HepG2 (cell line): Measurements from ENCODE around the gene ARMC5. TPM values are rescaled to one million over a fixed set of nuclear protein-coding genes. Genes with fewer than 3 reads are reported as not detected.

Source experiments
- BCLAF1 ChIP-seq: fragments of 450-650 bp; IDR thresholded peaks from 2 replicates; pipeline ENCODE4 v1.6.1; 2017; ENCODE audit warnings: mild to moderate bottlenecking
- GATAD2A ChIP-seq: IDR thresholded peaks from 2 replicates; pipeline ENCODE4 v1.6.1; 2016
- PITX1 ChIP-seq: sonication (generic); formaldehyde crosslinking; IDR thresholded peaks from 2 replicates; pipeline ENCODE4 v1.5.1; 2020; ENCODE audit warnings: mild to moderate bottlenecking, missing genetic modification reagents
- SIN3B ChIP-seq: fragments of 150-350 bp; IDR thresholded peaks from 2 replicates; pipeline ENCODE4 v1.6.1; 2014; ENCODE audit warnings: low read length
- ZBTB10 ChIP-seq: sonication (generic); formaldehyde crosslinking; IDR thresholded peaks from 2 replicates; pipeline ENCODE4 v1.4.0; 2020; ENCODE audit warnings: missing genetic modification reagents, borderline replicate concordance
- ZFP36L2 ChIP-seq: sonication (generic); formaldehyde crosslinking; IDR thresholded peaks from 2 replicates; pipeline ENCODE4 v1.4.0; 2020; ENCODE audit warnings: missing genetic modification reagents
- ZNF256 ChIP-seq: sonication (generic); formaldehyde crosslinking; conservative IDR thresholded peaks from 2 replicates; pipeline ENCODE4 v1.4.0; 2020; ENCODE audit warnings: missing genetic modification reagents
- ZNF432 ChIP-seq: sonication (generic); formaldehyde crosslinking; IDR thresholded peaks from 2 replicates; pipeline ENCODE4 v1.5.0; 2020; ENCODE audit warnings: missing genetic modification reagents, mild to moderate bottlenecking, borderline replicate concordance
- ZNF451 ChIP-seq: sonication (generic); formaldehyde crosslinking; IDR thresholded peaks from 2 replicates; pipeline ENCODE4 v1.5.0; 2020; ENCODE audit warnings: mild to moderate bottlenecking, missing genetic modification reagents
- ZNF569 ChIP-seq: sonication (generic); formaldehyde crosslinking; IDR thresholded peaks from 2 replicates; pipeline ENCODE4 v1.5.0; 2020; ENCODE audit warnings: mild to moderate bottlenecking, missing genetic modification reagents, moderate library complexity, borderline replicate concordance
- ZNF720 ChIP-seq: sonication (generic); formaldehyde crosslinking; IDR thresholded peaks from 2 replicates; pipeline ENCODE4 v1.4.0; 2020; ENCODE audit warnings: missing genetic modification reagents
- ZNF788 ChIP-seq: sonication (generic); formaldehyde crosslinking; IDR thresholded peaks from 2 replicates; pipeline ENCODE4 v1.5.0; 2020; ENCODE audit warnings: mild to moderate bottlenecking, missing genetic modification reagents, borderline replicate concordance
- ZSCAN9 ChIP-seq: IDR thresholded peaks from 2 replicates; pipeline ENCODE4 v1.6.1; 2016; ENCODE audit warnings: borderline replicate concordance
- polyA plus RNA-seq, 8 experiments: library from polyadenylated mRNA; depleted of rRNA in 3 of 8; stranded (reverse) in 7 of 8; unstranded in 1 of 8; fragments of >200 nt; fragmentation: Illumina TruSeq in 4 of 8; extraction: Trizol in 4 of 8; gene quantifications; 2 replicates each; pipeline versions ENCODE4 v1.2.1 to v1.2.3, GENCODE V29; 2011 to 2016; ENCODE audit warnings: low read depth in 4 of 8, missing spikeins in 1 of 8, mixed read lengths in 1 of 8; ENCODE audit not compliant: insufficient read depth in 1 of 8
- total RNA-seq, 5 experiments: library from RNA; depleted of rRNA; stranded (reverse); fragments of >200 nt; fragmentation: Illumina TruSeq; extraction: Trizol; gene quantifications; 2 replicates each; pipeline ENCODE4 v1.2.3, GENCODE V29; 2016; ENCODE audit warnings: low read depth in 1 of 5
- TF ChIP-seq, protein P1 (sequence below): IDR thresholded peaks from 2 replicates; pipeline ENCODE4 v1.6.1; 2016; ENCODE audit warnings: missing genetic modification reagents, missing compliant biosample characterization
- TF ChIP-seq, protein P2 (sequence below): sonication (generic); formaldehyde crosslinking; IDR thresholded peaks from 2 replicates; pipeline ENCODE4 v1.5.0; 2020; ENCODE audit warnings: mild to moderate bottlenecking, missing genetic modification reagents, moderate library complexity
- TF ChIP-seq, protein P3 (sequence below): sonication (generic); formaldehyde crosslinking; IDR thresholded peaks from 2 replicates; pipeline ENCODE4 v1.8.1; 2023; ENCODE audit warnings: mild to moderate bottlenecking, missing genetic modification reagents, borderline replicate concordance

ARMC5 gene
- total and polyA plus RNA-seq, 2 of the 13 experiments (the other 11 are each of a cell fraction or from before 2014, with no cell fraction given), result 10.8 to 22.3 TPM

DNA sequence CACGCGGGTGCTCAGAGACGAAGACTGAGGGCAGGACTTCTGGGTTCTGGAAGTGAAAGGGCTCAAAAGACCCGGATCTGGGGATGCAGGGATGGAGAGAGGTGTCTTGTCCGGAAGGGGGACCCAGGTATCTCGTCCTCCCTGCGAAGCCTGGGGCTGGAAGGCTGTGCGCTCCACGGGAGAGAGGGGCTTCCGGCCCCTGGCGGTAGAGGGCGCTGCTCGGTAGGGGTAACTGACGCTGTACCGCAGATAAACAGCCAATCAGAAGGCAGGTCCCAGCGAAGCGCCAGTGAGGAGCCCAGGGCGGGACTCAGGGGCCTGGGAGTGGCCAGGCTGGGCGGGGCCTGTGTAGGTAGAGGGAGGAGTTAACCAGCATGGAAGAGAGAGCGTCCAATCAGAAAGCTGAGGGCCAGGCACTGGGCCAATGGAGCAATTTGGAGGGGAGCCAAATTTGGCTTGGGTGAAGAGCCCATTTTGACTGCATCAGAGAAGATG, 13.5 kb downstream of the ARMC5 start (continued):
- TF ChIP-seq ZNF720 (CRISPR knock-in tag) (0 out of 2 replicates have a peak, but pooled peaks have one; percentile 42), PITX1 (CRISPR knock-in tag) (no peak), SIN3B (no peak), ZBTB10 (no peak), ZSCAN9 (CRISPR knock-in tag) (no peak), ZNF569 (CRISPR knock-in tag) (no peak), ZNF451 (CRISPR knock-in tag) (no peak), ZNF432 (CRISPR knock-in tag) (no peak), ZFP36L2 (CRISPR knock-in tag) (no peak), ZNF256 (CRISPR knock-in tag) (no peak), BCLAF1 (no peak), ZNF788 (CRISPR knock-in tag) (no peak), GATAD2A (CRISPR knock-in tag) (no peak)
- TF ChIP-seq, protein P1, sequence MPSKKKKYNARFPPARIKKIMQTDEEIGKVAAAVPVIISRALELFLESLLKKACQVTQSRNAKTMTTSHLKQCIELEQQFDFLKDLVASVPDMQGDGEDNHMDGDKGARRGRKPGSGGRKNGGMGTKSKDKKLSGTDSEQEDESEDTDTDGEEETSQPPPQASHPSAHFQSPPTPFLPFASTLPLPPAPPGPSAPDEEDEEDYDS (CRISPR knock-in tag), result no peak
- TF ChIP-seq, protein P2, sequence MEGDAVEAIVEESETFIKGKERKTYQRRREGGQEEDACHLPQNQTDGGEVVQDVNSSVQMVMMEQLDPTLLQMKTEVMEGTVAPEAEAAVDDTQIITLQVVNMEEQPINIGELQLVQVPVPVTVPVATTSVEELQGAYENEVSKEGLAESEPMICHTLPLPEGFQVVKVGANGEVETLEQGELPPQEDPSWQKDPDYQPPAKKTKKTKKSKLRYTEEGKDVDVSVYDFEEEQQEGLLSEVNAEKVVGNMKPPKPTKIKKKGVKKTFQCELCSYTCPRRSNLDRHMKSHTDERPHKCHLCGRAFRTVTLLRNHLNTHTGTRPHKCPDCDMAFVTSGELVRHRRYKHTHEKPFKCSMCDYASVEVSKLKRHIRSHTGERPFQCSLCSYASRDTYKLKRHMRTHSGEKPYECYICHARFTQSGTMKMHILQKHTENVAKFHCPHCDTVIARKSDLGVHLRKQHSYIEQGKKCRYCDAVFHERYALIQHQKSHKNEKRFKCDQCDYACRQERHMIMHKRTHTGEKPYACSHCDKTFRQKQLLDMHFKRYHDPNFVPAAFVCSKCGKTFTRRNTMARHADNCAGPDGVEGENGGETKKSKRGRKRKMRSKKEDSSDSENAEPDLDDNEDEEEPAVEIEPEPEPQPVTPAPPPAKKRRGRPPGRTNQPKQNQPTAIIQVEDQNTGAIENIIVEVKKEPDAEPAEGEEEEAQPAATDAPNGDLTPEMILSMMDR, result peak; percentile 68
- TF ChIP-seq, protein P3, sequence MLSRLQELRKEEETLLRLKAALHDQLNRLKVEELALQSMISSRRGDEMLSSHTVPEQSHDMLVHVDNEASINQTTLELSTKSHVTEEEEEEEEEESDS (CRISPR knock-in tag), result no peak
